ENCODE measurements around the gene ZNF385C.

- TF ChIP-seq CTCF (IDR thresholded peaks at IDR 0.05) (no peak), POLR2A (IDR thresholded peaks at IDR 0.05) (no peak), POLR2AphosphoS5 (IDR thresholded peaks at IDR 0.05) (no peak)
Observed at GRCh38 chr17:42079541-42079940, 18.7 kb downstream of the ZNF385C start.

Measured in breast epithelium (tissue), 3 donors.